Right lobe of liver (tissue), 6 donors: ENCODE data around the gene BLID. TPM values are rescaled to one million over a fixed set of nuclear protein-coding genes. Genes with fewer than 3 reads are reported as not detected.

ENCODE experiments used
- ATAC-seq, 4 donors: fragments of 200-7000 bp; cut with Tn5 transposase; one replicate each; pipeline ENCODE4 v1.9.1; 2020; ENCODE audit warnings: mild to moderate bottlenecking in 4 of 4, moderate library complexity in 4 of 4
- DNase-seq, 3 donors: peaks; one replicate each; pipeline ENCODE4 v3.0.0-alpha.2; 2020
- H3K27ac ChIP-seq, 3 donors: fragments of 200-600 bp; one replicate each; pipeline ENCODE4 v1.8.0; 2022
- H3K27me3 ChIP-seq, 2 donors: fragments of 200-600 bp; one replicate each; pipeline ENCODE4 v1.8.0; 2022
- H3K36me3 ChIP-seq, 4 donors: fragments of 200-600 bp; sonication (generic) in 1 of 4; one replicate each; pipeline versions ENCODE4 v1.5.1 to v1.8.0; 2017 to 2022; ENCODE audit warnings: control low read depth in 1 of 4
- H3K4me1 ChIP-seq, 4 donors: fragments of 200-600 bp; sonication (generic) in 1 of 4; one replicate each; pipeline versions ENCODE4 v1.5.1 to v1.8.0; 2017 to 2022; ENCODE audit warnings: control low read depth in 1 of 4
- H3K4me3 ChIP-seq, 3 donors: fragments of 200-600 bp; one replicate each; pipeline ENCODE4 v1.8.0; 2022
- H3K9me3 ChIP-seq, 4 donors: fragments of 200-600 bp; sonication (generic) in 1 of 4; one replicate each; pipeline versions ENCODE4 v1.5.1 to v1.8.0; 2017 to 2022; ENCODE audit warnings: control low read depth in 1 of 4
- CTCF ChIP-seq, 4 donors: fragments of 200-600 bp in 3 of 4; fragments of 450-650 bp in 1 of 4; IDR thresholded peaks; one replicate each; pipeline versions ENCODE4 v1.5.1 to v1.8.0; 2016 to 2022; ENCODE audit warnings: antibody characterized with exemption in 4 of 4, mild to moderate bottlenecking in 2 of 4
- POLR2A ChIP-seq: fragments of 450-650 bp; IDR thresholded peaks from one replicate; pipeline ENCODE4 v1.6.1; 2017; ENCODE audit warnings: antibody characterized with exemption, mild to moderate bottlenecking
- WGBS: methylation state at CpG from one replicate; pipeline ENCODE4 v1.1.6; 2018; ENCODE audit warnings: low coverage, low lambda C conversion rate; ENCODE audit not compliant: insufficient coverage; ENCODE audit errors: missing lambda C conversion rate; 5-methylcytosine and 5-hydroxymethylcytosine counted together
- intact Hi-C, 2 donors: fragments of 100-400 bp; cut with DNase I; formaldehyde crosslinking; loops; one replicate each; pipeline versions ENCODE4 v1.11.2 to v1.14.1; 2022
- total RNA-seq, 6 experiments: library from RNA; depleted of rRNA in 2 of 6; stranded (reverse); fragments of >200 nt in 2 of 6; fragmentation: NEBNext Ultra II Directional in 3 of 6; extraction: Animal tissue kit (Norgen Biotek cat#: 25700) in 3 of 6; gene quantifications; one replicate each; pipeline versions ENCODE4 v1.1.0 to v1.2.4, GENCODE V29; 2016 to 2023
- donor health status: DM: no; HTN: yes; CAD: no.
- donor health status: DM: no; HTN: no; CAD: no.
- donor health status: DM: no; HTN: no; CAD: no.
- donor health status: DM: no; HTN: yes; CAD: no.
- donor health status: DM: no; HTN: yes; CAD: no.

BLID gene
- total RNA-seq, 6 experiments from 2014 or later, result 0.24 to 0.93 (median 0.42) TPM; not detected in 3

DNA sequence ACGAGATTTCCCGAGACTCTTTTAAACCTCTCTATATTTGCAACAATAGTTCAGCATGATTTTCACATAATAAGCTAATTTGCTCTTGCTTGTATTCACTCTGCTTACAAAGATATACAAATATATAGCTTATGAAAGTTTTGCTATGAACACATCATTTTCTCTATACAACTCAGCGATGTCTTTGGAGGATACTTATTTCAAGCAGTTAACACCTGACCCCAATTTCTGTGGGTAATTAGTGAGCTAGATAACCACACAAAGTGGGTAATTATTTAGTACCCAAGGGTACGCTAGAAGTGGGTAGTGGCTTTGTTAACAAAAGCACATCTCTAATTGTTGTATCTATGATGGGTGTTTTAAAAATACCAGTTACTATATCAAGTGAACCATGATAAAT lies 12.3 kb downstream of the BLID start:
- no peaks in the 10 kb centered on the region for H3K9me3 ChIP-seq
- 81% methylated on average over 4 of the region's 4 CpGs for WGBS
- no peaks in the 10 kb centered on the region for H3K27me3 ChIP-seq
- no peaks in the 10 kb centered on the region for H3K4me1 ChIP-seq
- no peak overlapping the region for H3K27ac ChIP-seq
- DNase-seq (no peak), ATAC-seq (no peak)
- intact Hi-C loops, result no loop called here
- no peak overlapping the region for H3K4me3 ChIP-seq
- no peaks in the 10 kb centered on the region for H3K36me3 ChIP-seq
- no peak for TF ChIP-seq CTCF (IDR thresholded peaks at IDR 0.05)

- H3K9me3 ChIP-seq, result no peaks in the 10 kb centered on the region
- no peaks in the 10 kb centered on the region for H3K36me3 ChIP-seq
- DNase-seq (no peak), ATAC-seq (no peak)
- no peak overlapping the region for H3K27ac ChIP-seq
- H3K4me1 ChIP-seq, result no peaks in the 10 kb centered on the region
- no peak overlapping the region for H3K4me3 ChIP-seq
- TF ChIP-seq POLR2A (no peak), CTCF (IDR thresholded peaks at IDR 0.05) (no peak)
- 83% methylated on average over 6 of the region's 6 CpGs for WGBS
- H3K27me3 ChIP-seq, result no peaks in the 10 kb centered on the region
- intact Hi-C loops, result no loop called here
Observed at GRCh38 chr11:122103321-122103720, 12.7 kb downstream of the BLID start.

GRCh38 chr11:122102426-122102825 lies 13.6 kb downstream of the BLID start:
- WGBS, result 90% methylated on average over 2 of the region's 4 CpGs
- no peak overlapping the region for H3K27ac ChIP-seq
- H3K4me3 ChIP-seq, result no peak overlapping the region
- no peaks in the 10 kb centered on the region for H3K27me3 ChIP-seq
- H3K4me1 ChIP-seq, result no peaks in the 10 kb centered on the region
- TF ChIP-seq POLR2A (no peak), CTCF (IDR thresholded peaks at IDR 0.05) (no peak)
- ATAC-seq, result no peak
- DNase-seq, result no peak
- no peaks in the 10 kb centered on the region for H3K9me3 ChIP-seq
- no peaks in the 10 kb centered on the region for H3K36me3 ChIP-seq
- intact Hi-C loops, result no loop called here

DNA sequence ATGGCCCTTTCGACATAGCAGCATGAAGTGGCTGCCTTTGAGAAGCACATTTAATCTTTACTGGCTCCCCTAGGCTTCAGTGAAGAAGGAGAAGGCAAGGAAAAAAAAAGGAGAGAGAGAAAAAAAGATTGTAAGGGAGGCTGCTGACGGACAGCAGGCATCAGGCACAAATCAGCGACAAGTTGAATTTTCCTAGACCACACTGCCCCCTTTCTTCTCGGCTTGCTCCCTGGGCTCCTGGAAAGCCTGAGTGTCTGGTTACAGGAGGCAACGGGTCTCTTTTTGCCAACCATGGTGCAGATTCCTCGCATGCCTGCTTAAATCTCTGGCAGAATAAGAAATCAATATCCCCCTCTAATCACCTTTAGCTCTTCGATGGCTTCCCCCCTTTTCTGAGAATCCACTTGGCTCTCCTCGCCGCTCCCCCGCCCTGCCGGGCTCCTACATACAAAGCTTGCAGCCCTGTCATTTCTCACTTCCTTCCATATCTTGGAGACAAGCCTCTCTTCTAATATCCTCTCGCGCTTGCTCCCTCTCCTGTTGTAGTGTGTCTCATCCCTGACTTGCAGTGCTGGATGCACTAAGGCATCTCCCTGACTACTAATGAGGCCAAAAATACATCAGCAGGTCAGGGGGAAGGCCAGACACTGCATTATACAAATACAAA lies 14.3 kb downstream of the BLID start:
- H3K27ac ChIP-seq, result no peak overlapping the region
- H3K4me3 ChIP-seq, result no peak overlapping the region
- H3K4me1 ChIP-seq, result no peaks in the 10 kb centered on the region
- WGBS, result 45% methylated on average over 13 of the region's 13 CpGs
- H3K27me3 ChIP-seq, result no peaks in the 10 kb centered on the region
- ATAC-seq (peak; percentile 33 to 52 (median 46)), DNase-seq (no peak)
- intact Hi-C loops, result no loop called here
- H3K9me3 ChIP-seq, result no peaks in the 10 kb centered on the region
- no peaks in the 10 kb centered on the region for H3K36me3 ChIP-seq
- TF ChIP-seq POLR2A, result no peak
- TF ChIP-seq CTCF (IDR thresholded peaks at IDR 0.05), result peak; percentile 11 to 19 (median 15)

DNA sequence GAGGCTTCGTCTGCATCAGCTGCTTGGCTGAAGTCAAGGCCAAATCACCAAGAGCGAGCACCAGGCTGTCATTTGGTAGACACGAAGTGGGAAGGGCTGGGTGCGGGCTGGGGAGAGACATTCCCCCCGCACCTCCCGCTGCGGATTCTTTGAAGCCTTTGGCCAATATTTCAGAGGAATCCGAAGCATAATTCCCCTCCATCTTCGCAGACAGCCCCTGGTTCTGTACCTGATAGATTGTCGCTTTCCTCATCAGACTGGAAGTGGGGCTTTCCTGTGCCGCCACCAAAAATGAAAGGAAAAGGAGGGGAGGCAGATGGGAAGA lies 15.3 kb downstream of the BLID start:
- no peak for DNase-seq
- WGBS, result 50% methylated on average over 3 of the region's 11 CpGs
- no peaks in the 10 kb centered on the region for H3K27me3 ChIP-seq
- TF ChIP-seq POLR2A (no peak), CTCF (IDR thresholded peaks at IDR 0.05) (no peak)
- H3K27ac ChIP-seq, result peak overlapping the region in 1 of 3 donors; percentile 28
- no peak for ATAC-seq
- no peaks in the 10 kb centered on the region for H3K9me3 ChIP-seq
- no peaks in the 10 kb centered on the region for H3K36me3 ChIP-seq
- intact Hi-C loops, result no loop called here
- H3K4me3 ChIP-seq, result no peak overlapping the region
- no peaks in the 10 kb centered on the region for H3K4me1 ChIP-seq
